ENCODE data around the gene C9.

- TF ChIP-seq CTCF (IDR thresholded peaks at IDR 0.05) (no peak), POLR2AphosphoS5 (IDR thresholded peaks at IDR 0.05) (no peak), POLR2A (IDR thresholded peaks at IDR 0.05) (no peak)
Measured at GRCh38 chr5:39270225-39270848, 94.0 kb downstream of the C9 start.

All from transverse colon (tissue), 4 donors.